HepG2 (cell line): ENCODE results near the gene DCLRE1C. TPM values are rescaled to one million over a fixed set of nuclear protein-coding genes. Genes with fewer than 3 reads are reported as not detected.

Source experiments
- ATM ChIP-seq: fragments of 450-650 bp; IDR thresholded peaks from 2 replicates; pipeline ENCODE4 v1.7.1; 2017; ENCODE audit warnings: mild to moderate bottlenecking, borderline replicate concordance
- ETV6 ChIP-seq: sonication (generic); formaldehyde crosslinking; conservative IDR thresholded peaks from 2 replicates; pipeline ENCODE4 v1.4.0; 2020; ENCODE audit warnings: missing genetic modification reagents
- HNF1B ChIP-seq: sonication (generic); formaldehyde crosslinking; IDR thresholded peaks from 2 replicates; pipeline ENCODE4 v1.5.1; 2020; ENCODE audit warnings: mild to moderate bottlenecking, moderate library complexity, missing genetic modification reagents
- MATR3 ChIP-seq: sonication (generic); formaldehyde crosslinking; IDR thresholded peaks from 2 replicates; pipeline ENCODE4 v1.4.0; 2020; ENCODE audit warnings: missing genetic modification reagents
- NFRKB ChIP-seq: fragments of 450-650 bp; IDR thresholded peaks from 2 replicates; pipeline ENCODE4 v1.6.1; 2017
- NFYB ChIP-seq: sonication (generic); formaldehyde crosslinking; IDR thresholded peaks from 2 replicates; pipeline ENCODE4 v1.4.0; 2020; ENCODE audit warnings: missing genetic modification reagents
- SNAPC4 ChIP-seq: sonication (generic); formaldehyde crosslinking; IDR thresholded peaks from 2 replicates; pipeline ENCODE4 v1.4.0; 2020; ENCODE audit warnings: mild to moderate bottlenecking, missing genetic modification reagents
- TBP ChIP-seq: sonication (generic); formaldehyde crosslinking; IDR thresholded peaks from 2 replicates; pipeline ENCODE4 v1.5.0; 2020; ENCODE audit warnings: missing genetic modification reagents
- ZNF17 ChIP-seq: sonication (generic); formaldehyde crosslinking; IDR thresholded peaks from 2 replicates; pipeline ENCODE4 v1.5.0; 2020; ENCODE audit warnings: mild to moderate bottlenecking, missing genetic modification reagents
- ZNF503 ChIP-seq: sonication (generic); formaldehyde crosslinking; IDR thresholded peaks from 2 replicates; pipeline ENCODE4 v1.4.0; 2020; ENCODE audit warnings: missing genetic modification reagents
- polyA plus RNA-seq, 8 experiments: library from polyadenylated mRNA; depleted of rRNA in 3 of 8; stranded (reverse) in 7 of 8; unstranded in 1 of 8; fragments of >200 nt; fragmentation: Illumina TruSeq in 4 of 8; extraction: Trizol in 4 of 8; gene quantifications; 2 replicates each; pipeline versions ENCODE4 v1.2.1 to v1.2.3, GENCODE V29; 2011 to 2016; ENCODE audit warnings: low read depth in 4 of 8, missing spikeins in 1 of 8, mixed read lengths in 1 of 8; ENCODE audit not compliant: insufficient read depth in 1 of 8
- total RNA-seq, 5 experiments: library from RNA; depleted of rRNA; stranded (reverse); fragments of >200 nt; fragmentation: Illumina TruSeq; extraction: Trizol; gene quantifications; 2 replicates each; pipeline ENCODE4 v1.2.3, GENCODE V29; 2016; ENCODE audit warnings: low read depth in 1 of 5

The DCLRE1C gene
- total and polyA plus RNA-seq, 2 of the 13 experiments (the other 11 are each of a cell fraction or from before 2014, with no cell fraction given): 3.0 to 10.3 TPM

GRCh38 chr10:14876764-14877163, 77.1 kb downstream of the DCLRE1C start (continued):
- TF ChIP-seq ZNF17 (no peak), HNF1B (CRISPR knock-in tag) (no peak), TBP (CRISPR knock-in tag) (no peak), MATR3 (CRISPR knock-in tag) (no peak), SNAPC4 (CRISPR knock-in tag) (no peak), NFRKB (no peak), ZNF503 (CRISPR knock-in tag) (no peak), ETV6 (CRISPR knock-in tag) (no peak), NFYB (no peak), ATM (no peak)
